GM18951 (cell line): ENCODE measurements around the gene ATP10D.

ENCODE experiments used
- POLR2A ChIP-seq: IDR thresholded peaks from 4 replicates; pipeline ENCODE4 v1.6.1; 2011; ENCODE audit warnings: mild to moderate bottlenecking; ENCODE audit not compliant: insufficient read length, insufficient read depth; ENCODE audit errors: extremely low read depth
- in situ Hi-C: fragments of 300-500 bp; cut with MboI; formaldehyde crosslinking; loops from one replicate; pipeline ENCODE4 v1.12.0; 2022; ENCODE audit warnings: low sequenced_read_pairs, mixed read lengths, inconsistent platforms; ENCODE audit not compliant: unreplicated experiment

The ATP10D gene

DNA sequence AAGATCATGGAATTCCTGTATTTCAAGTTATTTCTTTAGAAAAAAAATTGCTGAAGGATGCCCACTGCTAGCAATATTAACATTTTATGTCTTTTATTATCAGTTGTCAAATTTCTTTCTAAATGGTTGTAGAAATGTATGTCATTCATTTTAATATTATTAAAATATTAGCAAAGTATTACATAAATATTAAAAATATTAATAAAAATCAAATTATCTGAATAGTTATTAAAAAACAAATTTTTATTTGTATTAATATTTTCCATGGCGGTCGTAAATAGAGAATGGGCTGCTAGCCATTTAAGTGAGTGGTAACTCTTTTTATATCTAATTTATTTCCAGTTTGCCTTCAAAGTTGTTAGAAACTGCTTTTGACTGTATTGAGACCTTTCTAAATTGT is 72.2 kb downstream of the ATP10D start:
- in situ Hi-C loops: no loop called here
- no peak for TF ChIP-seq POLR2A

DNA sequence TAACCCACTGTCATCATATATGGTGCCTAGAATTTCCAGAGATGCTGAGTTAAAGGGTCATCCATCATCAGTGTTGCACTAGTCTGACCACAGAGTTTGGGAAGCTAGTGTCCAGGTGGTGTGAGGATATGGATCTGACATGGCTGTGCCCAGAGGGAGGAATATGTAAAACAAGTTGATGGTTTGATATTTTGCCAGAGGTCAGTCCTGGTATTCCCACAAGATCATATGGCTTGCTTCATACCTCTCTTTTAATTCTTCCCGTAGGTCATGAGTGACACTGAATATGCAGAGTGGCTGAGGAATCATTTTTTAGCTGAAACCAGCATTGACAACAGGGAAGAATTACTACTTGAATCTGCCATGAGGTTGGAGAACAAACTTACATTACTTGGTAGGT is 75.6 kb downstream of the ATP10D start:
- in situ Hi-C loops: no loop called here
- no peak for TF ChIP-seq POLR2A

DNA sequence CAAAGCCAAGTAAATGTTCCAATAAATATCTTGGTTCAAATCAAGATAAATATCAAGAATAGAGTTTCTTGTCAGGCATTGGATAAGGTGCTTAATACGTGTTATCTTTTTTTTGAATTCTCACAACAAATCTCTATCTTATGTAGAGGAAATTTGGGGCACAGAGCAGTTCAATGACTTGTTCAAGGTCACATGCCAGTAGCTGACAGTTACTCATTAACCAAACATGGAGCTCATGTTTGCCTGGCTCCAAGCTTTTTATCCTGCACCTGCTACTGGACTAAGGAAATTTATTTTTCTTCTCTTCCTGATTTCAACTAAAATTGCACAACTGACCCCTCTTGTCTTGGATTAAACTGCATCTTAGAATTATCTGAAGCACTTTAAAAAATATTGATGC is 76.3 kb downstream of the ATP10D start:
- in situ Hi-C loops: no loop called here
- TF ChIP-seq POLR2A: no peak

DNA sequence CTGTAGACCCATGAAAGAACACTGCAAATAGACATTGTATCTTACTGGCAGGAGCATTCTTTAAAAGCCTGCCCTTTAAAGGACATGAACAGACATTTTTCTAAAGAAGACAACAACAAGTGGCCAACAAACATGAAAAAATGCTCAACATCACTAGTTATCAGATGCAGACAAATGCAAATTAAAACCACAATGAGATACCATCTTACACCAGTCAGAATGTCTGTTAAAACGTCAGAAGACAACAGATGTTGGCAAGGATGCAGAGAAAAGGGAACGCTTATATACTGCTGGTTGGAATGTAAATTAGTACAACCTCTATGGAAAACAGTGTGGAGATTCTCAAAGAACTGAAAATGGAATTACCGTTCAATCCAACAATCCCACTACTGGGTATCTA is 77.2 kb downstream of the ATP10D start:
- in situ Hi-C loops: no loop called here
- TF ChIP-seq POLR2A: no peak

DNA sequence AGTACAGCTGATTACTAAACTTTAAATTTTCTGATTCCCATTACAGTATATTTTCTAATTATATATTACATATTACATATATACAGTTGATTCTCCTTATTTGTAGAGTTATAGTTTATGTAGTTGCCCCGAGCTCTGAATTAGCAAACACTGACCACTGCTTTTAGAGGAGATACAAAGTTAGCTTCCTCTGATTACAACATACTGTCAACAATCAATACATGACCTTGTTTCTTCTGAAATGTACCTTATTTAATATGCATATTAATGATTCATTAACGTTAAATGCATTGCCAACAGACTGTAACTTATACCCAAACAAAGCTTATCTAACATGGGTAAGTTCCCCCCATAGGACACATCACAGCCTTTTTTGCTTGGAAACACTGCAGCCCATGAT is 81.5 kb downstream of the ATP10D start:
- no peak for TF ChIP-seq POLR2A
- in situ Hi-C loops: no loop called here

DNA sequence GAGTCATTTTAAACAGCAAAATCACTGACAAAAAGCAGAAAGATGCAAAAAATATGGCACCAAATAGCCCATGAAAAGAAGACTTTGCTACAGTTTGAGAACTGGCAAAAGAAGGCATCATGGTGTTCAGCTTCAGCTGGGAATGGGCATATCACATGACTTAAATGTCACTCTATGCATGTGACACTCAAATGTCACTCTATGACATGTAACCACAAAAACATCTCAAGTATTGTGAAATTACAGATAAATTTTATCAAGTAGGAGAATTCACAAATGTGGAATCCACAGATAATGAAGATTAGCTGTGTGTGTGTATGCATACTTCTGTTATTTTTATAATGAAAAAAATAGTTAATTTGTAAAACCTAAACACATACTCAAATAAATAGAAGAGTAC is 81.9 kb downstream of the ATP10D start:
- TF ChIP-seq POLR2A: no peak
- in situ Hi-C loops: no loop called here

DNA sequence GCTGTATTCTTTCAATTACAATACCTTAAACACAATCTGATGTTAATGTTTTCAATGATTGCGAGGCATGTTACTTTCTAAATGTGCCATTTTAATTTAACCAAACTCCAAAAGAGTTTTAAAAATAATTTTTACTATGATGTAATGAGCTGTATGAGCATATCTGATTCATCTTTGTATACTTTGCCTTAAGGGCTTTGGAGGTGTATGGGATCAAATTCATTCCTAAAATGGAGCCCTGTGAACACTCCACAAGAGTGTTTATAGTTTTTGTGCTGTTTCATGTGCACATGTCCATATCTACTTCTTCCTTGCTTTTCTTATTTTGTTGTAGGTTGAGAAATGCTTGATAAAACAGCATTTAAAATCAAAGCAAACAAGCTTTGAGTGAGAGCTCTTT is 82.4 kb downstream of the ATP10D start:
- no peak for TF ChIP-seq POLR2A
- in situ Hi-C loops: no loop called here

DNA sequence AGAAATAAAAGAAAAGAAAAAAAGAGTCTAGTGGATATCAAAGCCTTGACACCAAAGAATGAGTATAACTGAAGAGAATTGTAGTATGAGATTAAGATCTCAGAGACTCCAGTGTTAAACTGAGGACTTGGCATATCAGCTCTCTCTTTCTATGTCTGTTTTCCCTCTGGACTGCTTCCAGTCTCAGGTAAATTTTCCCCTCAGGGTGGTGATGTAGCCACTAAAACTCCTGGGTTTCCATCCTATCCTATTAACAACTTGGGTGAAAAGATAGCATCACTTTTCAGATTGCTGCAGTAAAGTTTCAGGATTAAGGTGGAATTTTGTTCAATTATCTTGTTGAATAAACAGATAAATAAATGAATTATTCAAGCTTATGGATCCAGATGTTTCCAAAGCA is 85.7 kb downstream of the ATP10D start:
- no peak for TF ChIP-seq POLR2A
- in situ Hi-C loops: no loop called here

DNA sequence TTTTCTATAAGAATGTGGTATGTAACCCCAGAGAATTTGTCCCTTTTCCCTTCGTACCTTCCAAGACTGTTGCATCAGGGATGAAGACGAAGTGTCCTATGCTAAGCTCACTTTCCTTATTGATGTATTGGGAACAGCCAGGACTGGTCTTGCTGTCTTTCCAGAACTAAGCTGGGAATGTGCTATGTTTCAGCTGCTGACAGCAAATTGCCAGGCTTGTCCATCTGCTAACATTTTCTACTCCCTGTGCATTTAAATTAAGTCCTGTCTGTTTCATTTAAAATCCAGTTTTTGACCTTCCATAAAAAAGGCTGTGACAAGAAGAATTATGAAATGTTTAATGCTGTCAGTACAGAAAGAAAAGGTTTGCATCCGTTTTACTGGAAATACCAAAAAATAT is 87.9 kb downstream of the ATP10D start:
- in situ Hi-C loops: no loop called here
- TF ChIP-seq POLR2A: no peak

DNA sequence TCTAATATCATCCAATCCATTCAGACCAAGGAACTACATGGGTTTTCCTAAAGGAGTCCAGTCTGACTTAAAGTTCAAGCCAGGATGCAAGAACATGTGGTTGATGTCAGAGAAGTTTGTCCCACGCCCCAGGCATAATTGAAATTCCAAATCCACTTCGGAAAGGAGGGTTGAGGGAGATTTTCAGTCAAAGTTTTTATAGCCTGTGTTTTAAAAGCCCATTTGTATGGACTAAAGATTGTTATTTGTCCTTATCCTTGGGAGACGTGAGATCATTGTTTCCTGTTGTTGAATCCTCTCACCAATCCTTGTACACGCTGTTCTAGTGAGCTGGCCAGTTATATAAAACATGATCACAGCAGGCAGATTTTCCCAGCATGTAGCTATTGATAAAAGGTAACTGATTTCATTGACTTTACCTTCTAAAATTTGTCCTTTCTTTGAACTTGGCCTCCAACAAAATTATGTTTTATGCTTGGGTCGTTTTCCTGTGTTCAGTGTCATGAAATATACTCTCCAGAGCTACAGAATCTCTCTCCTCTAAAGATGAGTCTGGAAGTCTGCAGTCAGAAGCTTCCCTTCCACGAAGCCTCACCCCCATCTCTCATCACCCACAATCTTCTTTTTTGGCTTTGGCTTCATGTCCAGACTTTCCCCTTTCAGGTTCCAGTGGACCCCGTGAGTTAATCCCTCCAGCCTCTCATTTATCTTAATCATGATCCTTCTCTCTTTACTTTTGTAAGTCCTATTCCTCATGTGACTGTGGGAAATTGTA is 92.9 kb downstream of the ATP10D start:
- no peak for TF ChIP-seq POLR2A
- in situ Hi-C loops: no loop called here

DNA sequence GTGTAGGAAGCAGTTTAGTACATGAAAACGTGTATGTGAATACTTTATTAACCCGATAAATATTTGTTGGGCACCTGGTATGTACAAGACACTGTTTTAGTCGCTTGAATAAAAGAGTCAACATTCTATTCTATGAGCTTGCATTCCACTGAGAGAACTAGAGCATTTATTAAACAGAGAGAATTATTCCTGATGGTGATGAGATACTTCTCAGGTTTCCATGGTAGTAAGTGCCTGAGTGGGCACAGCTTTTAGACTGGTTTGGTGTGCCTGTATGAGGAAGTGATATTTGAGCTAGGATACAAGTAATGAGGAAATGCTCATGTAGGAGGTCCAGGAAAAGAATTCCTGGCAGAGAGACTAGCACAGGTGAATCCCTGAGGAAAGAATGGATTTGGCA is 94.2 kb downstream of the ATP10D start:
- in situ Hi-C loops: no loop called here
- TF ChIP-seq POLR2A: no peak

DNA sequence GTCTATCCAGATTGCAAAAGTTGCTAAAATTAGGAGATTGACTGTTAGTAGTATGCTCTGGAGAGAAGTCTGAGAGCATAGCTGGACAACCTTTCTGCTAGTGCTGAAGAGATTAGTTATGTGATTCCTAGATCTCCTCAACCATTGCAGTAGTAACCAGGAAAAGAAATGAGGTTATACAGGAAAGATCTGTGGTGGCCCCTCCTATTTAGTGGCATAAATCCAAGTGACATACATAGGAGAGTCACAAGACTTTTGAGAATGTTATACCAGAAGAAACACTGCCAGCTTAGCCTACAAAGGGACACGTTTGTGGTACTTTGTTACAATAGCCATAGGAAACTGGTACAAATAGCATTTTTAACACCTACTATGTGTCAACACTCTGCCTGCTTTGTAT is 105.2 kb downstream of the ATP10D start:
- TF ChIP-seq POLR2A: no peak
- in situ Hi-C loops: no loop called here

DNA sequence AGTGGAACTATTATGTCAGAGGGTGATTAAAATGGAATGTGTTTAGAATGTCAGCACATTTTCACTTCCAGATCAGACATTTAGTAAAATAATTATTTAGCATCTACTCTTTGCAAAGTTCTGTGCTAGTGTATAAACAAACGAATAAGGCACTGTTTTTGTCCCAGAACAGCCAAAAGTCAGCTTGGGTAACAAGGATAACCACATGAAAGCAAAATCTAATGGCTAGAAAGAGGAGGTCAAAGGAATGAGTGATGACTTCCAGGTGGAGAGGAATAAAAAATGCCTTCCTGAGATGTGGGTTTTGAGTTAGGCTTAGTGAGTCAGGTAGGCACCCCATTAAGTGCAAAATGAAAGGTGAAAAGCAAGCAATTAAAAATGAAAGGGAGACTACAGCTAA is 112.6 kb downstream of the ATP10D start:
- in situ Hi-C loops: no loop called here
- no peak for TF ChIP-seq POLR2A

DNA sequence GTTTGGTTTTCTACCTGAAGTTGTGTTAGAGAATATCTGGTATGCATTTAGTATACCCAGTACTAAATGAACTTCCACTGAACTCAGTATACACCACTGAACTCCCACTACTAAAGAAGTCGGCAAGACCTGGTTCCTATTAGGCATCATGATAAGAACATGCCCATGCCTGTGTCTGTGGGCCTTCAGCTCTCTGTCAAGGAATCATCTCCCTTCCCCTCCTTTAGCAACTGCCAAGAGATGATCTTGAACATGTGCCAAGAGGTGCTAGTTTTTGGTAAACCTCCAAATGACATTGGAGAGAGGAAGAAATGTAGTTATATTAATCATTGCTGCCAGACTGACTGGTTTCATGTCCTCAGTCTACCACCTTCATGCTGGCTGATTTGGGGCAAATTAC is 113.2 kb downstream of the ATP10D start:
- in situ Hi-C loops: no loop called here
- no peak for TF ChIP-seq POLR2A

DNA sequence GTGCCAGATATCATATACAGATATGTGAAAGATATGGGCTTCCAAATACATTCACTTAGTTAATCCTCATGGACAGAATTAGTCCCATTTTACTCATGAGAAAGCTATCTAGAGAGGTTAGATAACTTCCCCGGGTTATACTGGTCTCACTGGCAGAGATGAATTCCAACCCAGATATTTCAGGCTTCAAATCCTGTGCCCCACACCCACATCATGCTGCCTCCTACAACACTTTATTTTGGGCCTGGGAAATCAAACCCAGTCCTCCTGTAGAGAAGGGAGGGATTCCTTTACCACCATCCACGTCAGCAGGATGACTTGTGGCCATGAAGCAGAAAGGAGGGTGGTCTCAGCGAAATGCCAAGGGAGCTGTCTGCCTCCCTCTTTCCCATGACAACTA is 113.8 kb downstream of the ATP10D start:
- in situ Hi-C loops: no loop called here
- no peak for TF ChIP-seq POLR2A
